ENCODE measurements around the gene SLC24A4. TPM values are rescaled to one million over a fixed set of nuclear protein-coding genes. Genes with fewer than 3 reads are reported as not detected.

SLC24A4 gene
- total RNA-seq, 1 donor from 2014 or later: not detected

DNA sequence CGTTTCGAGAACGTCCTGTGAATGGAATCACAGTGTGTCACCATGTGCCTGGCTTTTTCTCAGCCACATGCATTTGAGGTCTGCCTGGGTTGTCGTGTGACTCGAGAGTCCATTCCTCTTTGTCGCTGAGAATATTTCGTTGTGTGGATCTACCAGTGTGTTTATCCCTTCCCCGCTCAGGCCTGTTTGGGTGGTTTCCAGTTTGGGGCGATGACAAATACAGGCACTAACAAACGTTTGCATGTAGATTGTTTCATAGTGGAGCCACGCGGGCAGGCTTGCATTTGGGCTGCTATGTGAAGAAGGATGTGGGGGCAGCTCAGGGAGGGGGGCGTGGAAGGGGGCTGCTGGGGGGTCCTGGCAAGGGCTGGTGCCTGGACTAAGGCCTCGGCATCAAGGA is 204.8 kb downstream of the SLC24A4 start:
- H3K4me3 ChIP-seq (ENCODE audit: low read depth, low read length): no peak overlapping the region
- FAIRE-seq: peak; percentile 32
- TF ChIP-seq, protein P1, sequence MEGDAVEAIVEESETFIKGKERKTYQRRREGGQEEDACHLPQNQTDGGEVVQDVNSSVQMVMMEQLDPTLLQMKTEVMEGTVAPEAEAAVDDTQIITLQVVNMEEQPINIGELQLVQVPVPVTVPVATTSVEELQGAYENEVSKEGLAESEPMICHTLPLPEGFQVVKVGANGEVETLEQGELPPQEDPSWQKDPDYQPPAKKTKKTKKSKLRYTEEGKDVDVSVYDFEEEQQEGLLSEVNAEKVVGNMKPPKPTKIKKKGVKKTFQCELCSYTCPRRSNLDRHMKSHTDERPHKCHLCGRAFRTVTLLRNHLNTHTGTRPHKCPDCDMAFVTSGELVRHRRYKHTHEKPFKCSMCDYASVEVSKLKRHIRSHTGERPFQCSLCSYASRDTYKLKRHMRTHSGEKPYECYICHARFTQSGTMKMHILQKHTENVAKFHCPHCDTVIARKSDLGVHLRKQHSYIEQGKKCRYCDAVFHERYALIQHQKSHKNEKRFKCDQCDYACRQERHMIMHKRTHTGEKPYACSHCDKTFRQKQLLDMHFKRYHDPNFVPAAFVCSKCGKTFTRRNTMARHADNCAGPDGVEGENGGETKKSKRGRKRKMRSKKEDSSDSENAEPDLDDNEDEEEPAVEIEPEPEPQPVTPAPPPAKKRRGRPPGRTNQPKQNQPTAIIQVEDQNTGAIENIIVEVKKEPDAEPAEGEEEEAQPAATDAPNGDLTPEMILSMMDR (IDR thresholded peaks at IDR 0.05; ENCODE audit: insufficient read depth, low read length, severe bottlenecking): no peak
- no peaks in the 10 kb centered on the region for H3K27me3 ChIP-seq (ENCODE audit: control insufficient read depth, insufficient read depth, low read length)
- no peaks in the 10 kb centered on the region for H3K36me3 ChIP-seq (ENCODE audit: control insufficient read depth, insufficient read depth, low read length)
- DNase-seq (ENCODE audit: low read depth): no peak

- FAIRE-seq (no peak), DNase-seq (ENCODE audit: low read depth) (no peak)
- Histone ChIP-seq H3K36me3 (ENCODE audit: control insufficient read depth, insufficient read depth, low read length) (no peaks in the 10 kb centered on the region), H3K27me3 (ENCODE audit: control insufficient read depth, insufficient read depth, low read length) (no peaks in the 10 kb centered on the region), H3K4me3 (ENCODE audit: low read depth, low read length) (no peak overlapping the region)
- TF ChIP-seq, protein P1 (IDR thresholded peaks at IDR 0.05; ENCODE audit: insufficient read depth, low read length, severe bottlenecking): no peak
Measured at GRCh38 chr14:92528486-92529100, 205.6 kb downstream of the SLC24A4 start.

DNA sequence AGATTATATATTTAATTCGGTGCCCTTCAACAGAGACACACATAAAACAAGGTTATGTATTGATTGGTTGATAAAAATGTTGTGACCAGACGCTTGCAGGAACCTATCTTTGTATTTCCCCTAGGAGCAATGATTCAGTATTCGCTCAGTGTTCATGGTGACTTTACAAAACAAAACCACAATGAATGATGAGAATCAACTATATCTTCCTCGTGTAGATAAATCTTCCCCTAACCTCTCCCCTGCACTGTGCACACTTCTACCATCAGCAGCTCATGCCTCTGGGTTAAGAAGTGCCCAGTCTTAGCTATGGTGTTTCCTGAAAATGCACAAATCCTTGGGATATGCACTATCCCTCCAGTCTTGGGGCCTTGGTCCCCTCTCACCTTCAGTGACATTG is 206.9 kb downstream of the SLC24A4 start:
- H3K27me3 ChIP-seq (ENCODE audit: control insufficient read depth, insufficient read depth, low read length): no peaks in the 10 kb centered on the region
- no peak for DNase-seq (ENCODE audit: low read depth)
- TF ChIP-seq, protein P1 (IDR thresholded peaks at IDR 0.05; ENCODE audit: insufficient read depth, low read length, severe bottlenecking): no peak
- H3K36me3 ChIP-seq (ENCODE audit: control insufficient read depth, insufficient read depth, low read length): no peaks in the 10 kb centered on the region
- H3K4me3 ChIP-seq (ENCODE audit: low read depth, low read length): no peak overlapping the region
- FAIRE-seq: no peak

GRCh38 chr14:92531106-92531873 is 208.3 kb downstream of the SLC24A4 start:
- FAIRE-seq: peak; percentile 28
- H3K27me3 ChIP-seq (ENCODE audit: control insufficient read depth, insufficient read depth, low read length): no peaks in the 10 kb centered on the region

DNA sequence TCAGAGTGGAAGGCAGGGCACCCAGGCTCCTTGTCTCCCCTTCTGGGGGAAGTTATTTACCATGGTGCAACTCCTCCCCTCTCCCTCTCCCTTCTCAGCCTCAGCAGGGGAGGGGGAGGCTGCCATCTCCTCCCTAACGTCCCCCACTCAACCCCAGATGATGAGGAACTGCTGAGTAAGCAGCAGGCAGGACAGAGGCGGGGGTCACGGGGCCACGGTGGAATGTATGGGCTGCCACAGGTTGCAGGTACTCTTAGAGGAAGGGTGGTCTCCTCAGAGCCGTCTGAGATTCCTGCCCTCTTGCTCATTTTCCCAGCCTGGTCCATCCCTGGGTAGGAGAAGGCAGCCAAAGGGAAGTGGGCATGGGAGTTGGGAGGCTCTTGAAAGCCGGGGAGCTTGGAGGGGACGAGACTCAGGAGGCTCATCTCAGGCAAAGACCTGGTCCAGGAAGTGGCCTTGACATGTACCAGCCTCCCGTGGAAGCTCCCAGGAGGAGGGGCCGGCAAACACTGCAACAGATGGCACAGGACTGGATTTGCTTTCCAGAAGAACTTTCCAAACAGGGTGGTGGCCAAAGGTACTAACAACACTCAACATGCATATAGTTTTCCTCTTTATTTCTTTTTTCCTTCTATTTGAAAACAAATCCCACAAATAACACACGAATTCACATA is 209.7 kb downstream of the SLC24A4 start:
- FAIRE-seq: no peak
- Histone ChIP-seq H3K36me3 (ENCODE audit: control insufficient read depth, insufficient read depth, low read length) (no peaks in the 10 kb centered on the region), H3K27me3 (ENCODE audit: control insufficient read depth, insufficient read depth, low read length) (no peaks in the 10 kb centered on the region), H3K4me3 (ENCODE audit: low read depth, low read length) (no peak overlapping the region)
- DNase-seq (ENCODE audit: low read depth): no peak
- TF ChIP-seq, protein P1 (IDR thresholded peaks at IDR 0.05; ENCODE audit: insufficient read depth, low read length, severe bottlenecking): no peak

More at GRCh38 chr14:92531106-92531873, 208.3 kb downstream of the SLC24A4 start:
- TF ChIP-seq, protein P1 (IDR thresholded peaks at IDR 0.05; ENCODE audit: insufficient read depth, low read length, severe bottlenecking): no peak
- Histone ChIP-seq H3K36me3 (ENCODE audit: control insufficient read depth, insufficient read depth, low read length) (no peaks in the 10 kb centered on the region), H3K4me3 (ENCODE audit: low read depth, low read length) (no peak overlapping the region)
- no peak for DNase-seq (ENCODE audit: low read depth)

Measured in bronchial epithelial cell (primary cell).